ENCODE data around the gene PTPRJ. TPM values are rescaled to one million over a fixed set of nuclear protein-coding genes. Genes with fewer than 3 reads are reported as not detected.

The PTPRJ gene
- total RNA-seq, 1 donor: 10.9 TPM

GRCh38 chr11:48165426-48165825 lies 185.1 kb downstream of the PTPRJ start:
- no peak for DNase-seq (ENCODE audit: insufficient read length, low spot score, missing footprints)
- Histone ChIP-seq H2AFZ (ENCODE audit: low read length) (no peak overlapping the region), H3K4me3 (ENCODE audit: insufficient read depth, low read length) (no peak overlapping the region), H3K36me3 (ENCODE audit: insufficient read depth, low read length) (peaks cover 13% of the 10 kb centered on the region), H3K27ac (ENCODE audit: low read depth, low read length) (peak overlapping the region; percentile 4), H3K79me2 (ENCODE audit: insufficient read depth, low read length) (no peaks in the 10 kb centered on the region), H3K4me1 (ENCODE audit: insufficient read depth, low read length) (peaks cover 38% of the 10 kb centered on the region), H3K27me3 (ENCODE audit: insufficient read depth, low read length) (no peaks in the 10 kb centered on the region), H3K9me3 (ENCODE audit: low read depth, low read length) (no peaks in the 10 kb centered on the region), H3K4me2 (ENCODE audit: insufficient read depth, low read length) (no peak overlapping the region), H4K20me1 (ENCODE audit: insufficient read depth, low read length) (no peaks in the 10 kb centered on the region)
- TF ChIP-seq CTCF (IDR thresholded peaks at IDR 0.05; ENCODE audit: extremely low read depth, low read depth, low read length): no peak

GRCh38 chr11:48167380-48167779 lies 187.0 kb downstream of the PTPRJ start:
- H3K27me3 ChIP-seq (ENCODE audit: insufficient read depth, low read length): no peaks in the 10 kb centered on the region
- no peak overlapping the region for H3K4me3 ChIP-seq (ENCODE audit: insufficient read depth, low read length)
- DNase-seq (ENCODE audit: insufficient read length, low spot score, missing footprints): peak; percentile 63
- TF ChIP-seq CTCF (IDR thresholded peaks at IDR 0.05; ENCODE audit: extremely low read depth, low read depth, low read length): no peak
- H3K79me2 ChIP-seq (ENCODE audit: insufficient read depth, low read length): no peaks in the 10 kb centered on the region
- H3K4me1 ChIP-seq (ENCODE audit: insufficient read depth, low read length): peaks cover 52% of the 10 kb centered on the region
- no peaks in the 10 kb centered on the region for H4K20me1 ChIP-seq (ENCODE audit: insufficient read depth, low read length)
- H3K4me2 ChIP-seq (ENCODE audit: insufficient read depth, low read length): peak overlapping the region; percentile 10
- H3K36me3 ChIP-seq (ENCODE audit: insufficient read depth, low read length): peaks cover 13% of the 10 kb centered on the region
- H3K9me3 ChIP-seq (ENCODE audit: low read depth, low read length): no peaks in the 10 kb centered on the region
- H3K27ac ChIP-seq (ENCODE audit: low read depth, low read length): peak overlapping the region; percentile 67
- H2AFZ ChIP-seq (ENCODE audit: low read length): no peak overlapping the region

- H3K9me3 ChIP-seq (ENCODE audit: low read depth, low read length): no peaks in the 10 kb centered on the region
- no peak for TF ChIP-seq CTCF (IDR thresholded peaks at IDR 0.05; ENCODE audit: extremely low read depth, low read depth, low read length)
- H3K36me3 ChIP-seq (ENCODE audit: insufficient read depth, low read length): peaks cover 8% of the 10 kb centered on the region
- peaks cover 58% of the 10 kb centered on the region for H3K4me1 ChIP-seq (ENCODE audit: insufficient read depth, low read length)
- no peak overlapping the region for H2AFZ ChIP-seq (ENCODE audit: low read length)
- no peak for DNase-seq (ENCODE audit: insufficient read length, low spot score, missing footprints)
- no peaks in the 10 kb centered on the region for H3K27me3 ChIP-seq (ENCODE audit: insufficient read depth, low read length)
- H3K79me2 ChIP-seq (ENCODE audit: insufficient read depth, low read length): no peaks in the 10 kb centered on the region
- no peak overlapping the region for H3K4me2 ChIP-seq (ENCODE audit: insufficient read depth, low read length)
- H3K4me3 ChIP-seq (ENCODE audit: insufficient read depth, low read length): no peak overlapping the region
- H4K20me1 ChIP-seq (ENCODE audit: insufficient read depth, low read length): no peaks in the 10 kb centered on the region
- peak overlapping the region; percentile 88 for H3K27ac ChIP-seq (ENCODE audit: low read depth, low read length)
Observed at GRCh38 chr11:48168815-48169214, 188.5 kb downstream of the PTPRJ start.

GRCh38 chr11:48169259-48169658 lies 188.9 kb downstream of the PTPRJ start:
- Histone ChIP-seq H3K9me3 (ENCODE audit: low read depth, low read length) (no peaks in the 10 kb centered on the region), H3K4me3 (ENCODE audit: insufficient read depth, low read length) (no peak overlapping the region), H3K4me1 (ENCODE audit: insufficient read depth, low read length) (peaks cover 58% of the 10 kb centered on the region), H3K4me2 (ENCODE audit: insufficient read depth, low read length) (peak overlapping the region; percentile 57), H2AFZ (ENCODE audit: low read length) (no peak overlapping the region), H3K27me3 (ENCODE audit: insufficient read depth, low read length) (no peaks in the 10 kb centered on the region), H3K79me2 (ENCODE audit: insufficient read depth, low read length) (no peaks in the 10 kb centered on the region), H3K36me3 (ENCODE audit: insufficient read depth, low read length) (peaks cover 8% of the 10 kb centered on the region), H4K20me1 (ENCODE audit: insufficient read depth, low read length) (no peaks in the 10 kb centered on the region), H3K27ac (ENCODE audit: low read depth, low read length) (peak overlapping the region; percentile 88)
- no peak for TF ChIP-seq CTCF (IDR thresholded peaks at IDR 0.05; ENCODE audit: extremely low read depth, low read depth, low read length)
- DNase-seq (ENCODE audit: insufficient read length, low spot score, missing footprints): no peak
